ENCODE results near the gene TECTA.

TECTA gene

DNA sequence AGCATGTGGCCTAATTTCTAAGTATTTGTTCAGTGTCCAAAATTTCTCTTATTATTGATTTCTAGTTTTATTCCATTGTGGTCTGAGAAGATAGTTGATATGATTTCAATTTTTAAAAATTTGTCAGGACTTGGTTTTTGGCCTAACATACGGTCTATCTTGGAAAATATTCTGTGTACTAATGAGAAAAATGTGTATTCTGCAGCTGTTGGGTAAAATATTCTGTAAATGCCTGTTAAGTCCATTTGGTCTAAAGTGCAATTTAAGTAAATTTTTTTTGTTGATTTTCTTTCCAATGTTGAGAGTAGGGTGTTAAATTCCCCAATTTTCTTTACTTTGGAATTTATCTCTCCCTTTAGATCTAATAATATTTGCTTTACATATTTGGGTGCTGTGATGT, 78.3 kb downstream of the TECTA start:
- DNase-seq (ENCODE audit: low read depth), result no peak

- DNase-seq (ENCODE audit: low read depth), result no peak
Observed at GRCh38 chr11:121180183-121180582, 79.1 kb downstream of the TECTA start.

DNA sequence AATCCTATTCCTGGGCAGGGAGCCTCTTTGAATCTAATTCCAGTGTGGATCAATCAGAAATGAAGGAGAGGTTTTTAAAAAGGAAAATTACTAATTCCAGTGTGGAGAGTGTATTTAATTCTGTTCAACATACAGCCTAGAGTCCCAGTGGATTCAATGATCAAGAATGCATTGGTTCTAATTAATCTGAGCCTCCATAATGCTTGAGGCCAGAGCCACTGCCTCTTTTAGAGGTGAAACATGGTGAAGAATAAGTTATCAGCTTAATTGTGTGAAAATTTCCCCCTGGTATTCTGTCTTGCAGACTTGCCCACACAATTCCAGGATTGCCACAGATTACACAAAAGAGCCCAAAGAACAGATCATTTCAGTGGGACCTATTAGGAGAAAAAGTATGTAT, 87.7 kb downstream of the TECTA start:
- no peak for DNase-seq (ENCODE audit: low read depth)

DNA sequence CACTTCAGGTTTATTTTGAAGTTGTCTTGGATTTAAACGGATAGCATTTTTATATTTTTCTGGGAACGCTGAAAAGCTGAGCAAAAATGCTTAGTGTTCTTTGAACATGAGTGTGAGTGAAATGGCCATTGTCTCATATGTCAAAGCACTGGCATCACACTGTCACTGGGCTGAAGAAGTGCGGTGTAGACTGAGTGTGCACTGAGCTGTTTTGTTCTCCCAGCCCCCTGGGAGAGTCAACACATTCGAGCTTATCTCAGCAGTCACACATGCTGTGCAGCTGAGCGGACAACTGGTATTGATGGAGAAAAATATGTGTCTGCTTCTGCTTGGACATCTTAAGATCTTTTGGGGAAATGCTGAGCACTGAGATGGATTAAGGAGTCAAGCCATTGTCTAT, 90.8 kb downstream of the TECTA start:
- DNase-seq (ENCODE audit: low read depth), result no peak

DNA sequence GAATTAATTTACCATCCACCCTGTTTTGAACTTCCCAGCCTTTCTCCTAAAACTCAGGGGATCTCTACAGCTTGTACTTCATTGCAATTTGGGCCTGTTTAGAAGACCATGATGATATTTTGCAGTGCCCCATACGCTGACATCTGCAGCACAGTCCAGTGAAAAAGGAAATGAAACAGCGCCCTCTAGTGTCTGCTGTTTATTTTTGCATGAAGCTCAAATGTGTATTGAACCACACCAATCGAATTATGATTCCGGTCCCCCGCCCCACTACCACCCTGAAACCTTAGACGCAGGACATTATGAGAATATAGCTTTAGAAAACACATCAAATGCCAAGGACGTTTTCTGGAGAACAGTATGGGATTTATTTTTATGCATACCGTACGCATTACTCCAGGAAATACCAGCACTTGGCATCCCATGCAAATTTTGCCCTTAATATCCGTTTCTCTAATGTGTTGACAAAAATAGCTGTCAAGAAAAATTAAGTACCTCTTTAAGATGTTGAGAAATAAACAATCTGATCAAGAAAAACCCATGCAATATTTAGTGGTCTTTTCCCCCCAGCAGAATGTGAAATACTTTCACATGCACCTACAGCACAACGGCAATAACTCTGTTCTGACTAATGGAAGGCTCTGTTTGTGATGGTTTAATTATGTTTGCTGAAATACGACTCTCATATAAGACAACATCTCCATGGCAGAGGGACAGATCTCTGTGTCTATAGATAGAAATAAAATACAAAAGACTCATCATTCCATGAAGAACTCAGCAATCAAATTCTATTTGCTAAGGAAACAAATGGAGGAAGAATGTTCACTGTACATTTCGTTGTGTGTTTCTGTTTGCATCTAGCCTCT, 93.9 kb downstream of the TECTA start:
- peak; percentile 18 for DNase-seq (ENCODE audit: low read depth)

- DNase-seq (ENCODE audit: low read depth), result no peak
Observed at GRCh38 chr11:121198491-121198890, 97.4 kb downstream of the TECTA start.

GRCh38 chr11:121199516-121199915, 98.5 kb downstream of the TECTA start:
- no peak for DNase-seq (ENCODE audit: low read depth)

- no peak for DNase-seq (ENCODE audit: low read depth)
Observed at GRCh38 chr11:121206810-121207209, 105.8 kb downstream of the TECTA start.

DNA sequence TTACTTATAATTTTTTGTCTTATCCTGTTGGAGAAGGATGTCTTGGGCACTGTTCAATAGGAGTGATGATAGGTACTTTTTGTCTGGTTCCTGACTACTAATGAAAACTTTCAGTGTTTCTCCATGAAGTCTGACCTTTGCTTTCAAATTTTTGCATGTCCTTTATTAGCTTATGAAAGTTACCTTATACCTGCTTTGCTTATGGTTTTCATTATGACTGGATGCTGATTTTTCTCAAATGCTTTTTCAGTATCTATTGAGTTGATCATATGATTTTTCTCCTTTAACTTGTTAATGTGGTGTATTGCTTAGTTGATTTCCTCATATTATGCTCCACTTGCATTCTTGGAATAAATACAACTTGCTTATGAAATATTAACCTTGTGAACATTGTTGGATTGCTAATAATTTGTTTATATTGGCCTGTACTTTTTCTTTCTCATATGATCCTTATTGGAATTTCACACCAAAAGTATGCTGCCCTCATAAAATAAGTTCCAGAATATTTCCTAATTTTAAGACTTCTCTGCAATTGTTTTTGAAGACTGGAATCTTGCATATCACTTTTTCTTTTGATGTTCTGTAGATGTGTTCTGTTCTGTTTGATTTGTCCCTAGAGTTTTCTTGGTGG, 106.6 kb downstream of the TECTA start:
- DNase-seq (ENCODE audit: low read depth), result no peak

DNA sequence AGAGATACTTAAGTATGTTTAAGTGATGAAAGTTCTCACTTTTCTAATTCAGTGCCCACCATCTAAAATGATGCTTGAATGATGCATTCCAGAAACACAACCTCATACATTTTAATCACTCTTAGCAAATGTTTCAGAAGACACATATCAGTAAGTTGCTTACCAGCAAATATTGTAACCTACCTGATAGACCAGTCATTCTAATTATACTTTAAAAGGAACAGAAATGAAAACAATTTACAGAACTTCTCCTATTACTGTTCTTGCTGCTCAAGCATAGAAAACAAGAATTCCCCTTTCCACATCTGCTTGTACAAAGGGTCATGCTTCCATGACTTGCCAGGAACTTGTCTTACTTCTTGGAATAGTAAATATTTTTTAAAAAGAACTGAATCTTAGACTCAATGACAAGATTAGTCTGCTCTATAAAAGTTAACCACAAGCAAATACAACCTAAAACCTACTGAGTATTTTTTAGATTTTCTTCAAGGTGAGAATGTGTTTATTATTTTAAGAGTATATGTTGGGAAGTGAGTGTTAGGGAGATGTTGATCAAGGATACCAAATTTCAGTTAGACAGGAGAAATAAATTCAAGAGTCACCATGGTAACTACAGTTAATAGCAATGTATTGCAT, 109.5 kb downstream of the TECTA start:
- DNase-seq (ENCODE audit: low read depth), result no peak

DNA sequence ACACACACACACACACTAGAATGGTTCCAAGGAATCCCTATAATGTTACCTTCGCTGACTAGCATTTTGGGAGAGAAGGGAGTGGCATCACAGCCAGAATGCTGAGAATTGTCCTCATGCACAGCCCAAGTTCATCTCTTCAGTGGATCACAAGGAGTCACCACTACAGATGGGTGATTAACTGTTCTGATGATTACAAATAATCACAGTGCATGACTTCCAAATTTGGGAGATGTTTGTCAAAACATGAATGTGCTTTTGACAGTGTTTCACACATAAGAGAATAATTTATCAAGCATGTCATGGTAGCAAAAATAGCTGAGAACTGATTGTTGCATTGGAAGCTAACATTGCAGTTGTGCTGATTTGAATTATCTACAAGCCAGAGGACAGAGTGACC, 110.6 kb downstream of the TECTA start:
- DNase-seq (ENCODE audit: low read depth), result no peak

- DNase-seq (ENCODE audit: low read depth), result no peak
Observed at GRCh38 chr11:121212536-121213361, 111.7 kb downstream of the TECTA start.

DNA sequence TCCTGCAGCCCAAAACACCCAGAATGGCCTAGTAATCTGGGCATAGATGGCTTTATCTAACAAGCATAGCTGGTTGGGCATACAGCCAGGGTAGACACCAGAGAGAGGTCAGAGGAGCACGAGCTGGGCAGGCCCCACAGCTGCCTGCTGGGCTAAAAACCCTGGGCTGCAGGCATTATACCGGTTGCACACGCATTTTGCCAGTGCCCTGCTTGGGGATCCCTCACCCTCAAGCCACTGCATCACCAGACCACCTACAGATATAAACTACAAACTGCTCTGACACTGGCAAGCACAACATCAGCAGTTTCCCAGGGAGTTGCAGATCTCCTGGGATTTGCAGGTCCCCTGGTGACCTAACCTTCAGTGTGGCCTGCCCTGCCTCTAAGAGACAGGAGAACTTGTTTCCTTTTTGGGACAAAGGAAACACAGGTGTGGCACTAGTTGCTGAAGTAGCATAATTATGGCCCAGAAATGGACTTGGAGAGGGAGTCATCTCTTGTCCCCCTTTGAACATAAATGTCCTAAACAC, 112.4 kb downstream of the TECTA start:
- DNase-seq (ENCODE audit: low read depth), result no peak

DNA sequence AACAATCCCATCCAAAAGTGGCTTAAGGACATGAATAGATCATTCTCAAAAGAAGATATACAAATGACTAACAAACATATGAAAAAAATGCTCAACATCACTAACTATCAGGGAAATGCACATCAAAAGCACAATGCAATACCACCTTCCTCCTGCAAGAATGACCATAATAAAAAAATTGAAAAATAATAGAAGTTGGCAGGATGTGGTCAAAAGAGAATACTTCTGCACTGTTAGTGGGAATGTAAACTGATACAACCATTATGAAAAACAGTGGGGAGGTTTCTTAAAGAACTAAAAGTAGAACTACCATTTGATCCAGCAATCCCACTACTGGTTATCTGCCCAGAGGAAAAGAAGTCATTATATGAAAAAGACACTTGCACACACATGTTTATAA, 113.8 kb downstream of the TECTA start:
- no peak for DNase-seq (ENCODE audit: low read depth)

DNA sequence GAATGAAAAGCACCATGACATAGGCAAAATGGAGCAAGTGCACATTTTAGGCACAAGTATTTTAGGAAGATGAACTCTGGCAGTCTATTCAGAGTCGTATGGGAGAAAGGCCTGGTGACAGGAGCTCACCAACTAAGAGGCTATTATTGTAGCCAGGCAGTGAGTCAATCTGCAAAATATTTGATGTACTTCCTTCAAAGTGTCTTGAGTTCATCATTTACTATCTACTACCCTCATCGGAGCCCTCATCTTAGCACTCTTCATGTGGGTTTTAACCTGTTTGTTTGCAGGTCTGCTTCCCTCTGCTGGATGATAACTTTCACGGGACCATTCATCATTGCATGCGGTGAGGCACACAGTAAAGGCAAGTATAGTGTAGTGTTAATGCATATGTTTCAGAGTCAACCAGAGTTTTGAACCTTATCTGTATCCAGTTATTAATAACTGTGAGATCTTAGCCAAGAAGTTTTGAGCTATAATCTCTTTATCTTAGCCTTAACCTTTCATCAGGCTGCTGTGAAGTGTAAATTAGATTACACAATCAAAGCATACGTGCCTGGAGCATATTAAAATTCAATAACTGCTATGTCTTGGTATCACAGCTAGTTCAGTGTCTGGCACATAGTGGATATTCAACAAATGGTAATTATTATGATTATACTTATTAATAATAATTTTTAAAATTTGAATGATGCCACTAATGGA, 120.6 kb downstream of the TECTA start:
- DNase-seq (ENCODE audit: low read depth), result no peak

GRCh38 chr11:121223161-121223560, 122.1 kb downstream of the TECTA start:
- no peak for DNase-seq (ENCODE audit: low read depth)

- no peak for DNase-seq (ENCODE audit: low read depth)
Observed at GRCh38 chr11:121225382-121225781, 124.3 kb downstream of the TECTA start.

- no peak for DNase-seq (ENCODE audit: low read depth)
Observed at GRCh38 chr11:121226415-121227263, 125.6 kb downstream of the TECTA start.

DNA sequence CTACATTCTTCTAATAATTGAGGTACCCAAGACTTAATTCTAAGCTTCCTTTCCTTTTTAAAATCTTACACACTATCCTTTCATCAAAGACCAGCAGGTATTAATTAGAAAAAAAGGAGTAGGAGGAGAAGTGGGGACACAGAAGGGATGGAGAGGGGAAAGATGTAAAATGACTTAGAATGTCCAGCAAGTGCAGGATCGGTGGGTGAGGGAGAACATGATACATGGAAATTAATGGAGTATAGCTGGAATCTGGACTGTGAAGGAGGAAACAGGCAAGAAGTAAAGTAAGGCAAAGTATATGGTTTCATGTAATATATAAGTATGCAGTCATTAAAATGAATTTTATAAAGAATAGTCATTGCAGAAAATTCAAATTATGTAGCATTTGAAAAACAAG, 127.8 kb downstream of the TECTA start:
- no peak for DNase-seq (ENCODE audit: low read depth)

DNA sequence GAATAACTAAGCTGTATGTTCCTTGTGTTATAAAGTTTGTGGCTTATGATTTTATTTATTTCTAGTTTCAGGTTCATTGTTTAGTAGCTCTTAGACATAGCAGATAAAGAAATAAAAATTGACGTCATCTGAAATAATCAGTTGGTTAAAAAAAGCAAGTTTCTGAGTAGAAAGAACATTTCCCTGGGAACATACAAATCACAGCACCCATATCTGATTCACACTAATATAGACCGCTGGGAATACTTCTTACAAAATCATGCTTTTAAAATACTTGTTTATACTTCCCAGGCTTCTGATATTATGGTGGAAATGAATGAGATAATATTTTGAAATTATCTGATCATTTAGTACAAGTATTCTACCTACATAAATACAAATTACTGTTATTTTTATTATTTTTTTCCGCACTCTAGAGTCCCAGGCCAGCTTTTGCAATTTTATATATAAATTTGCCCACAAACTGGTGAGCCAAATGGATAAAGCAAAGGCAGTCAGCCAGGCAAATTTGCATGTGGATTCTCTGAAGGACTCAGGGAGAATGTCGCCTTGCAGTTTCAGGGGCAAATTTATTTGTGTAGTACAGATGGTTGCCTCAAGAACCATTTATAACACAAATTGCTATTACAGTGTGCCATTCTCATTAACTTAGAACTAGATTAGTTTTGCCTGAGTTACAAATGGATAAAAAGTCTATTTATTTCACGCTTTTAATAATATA, 128.6 kb downstream of the TECTA start:
- DNase-seq (ENCODE audit: low read depth), result no peak

All from activated T-cell treated with anti-CD3 and anti-CD28 coated beads for 48 hours (primary cell).